WERI-Rb-1 (cell line): ENCODE results near the gene DAGLB.
"Not testable (repeated sequence)": the region's sequence is repeated elsewhere in the genome, so short reads cannot be mapped to it uniquely, and the experiment has no call there.

Experiments used
- DNase-seq: peaks from one replicate; pipeline ENCODE4 v3.0.0-alpha.2; 2020
- H3K27ac ChIP-seq: fragments of 250-450 bp; sonication (Bioruptor Pico); 2 replicates; pipeline ENCODE4 v1.5.1; 2020; ENCODE audit warnings: mild to moderate bottlenecking, moderate library complexity
- H3K27me3 ChIP-seq: fragments of 250-450 bp; sonication (Bioruptor Pico); 2 replicates; pipeline ENCODE4 v1.5.1; 2021; ENCODE audit warnings: mild to moderate bottlenecking, low read depth, moderate library complexity; ENCODE audit not compliant: insufficient read depth, severe bottlenecking
- H3K36me3 ChIP-seq: fragments of 250-450 bp; sonication (Bioruptor Pico); 2 replicates; pipeline ENCODE4 v1.5.1; 2020; ENCODE audit warnings: mild to moderate bottlenecking, moderate library complexity
- H3K4me3 ChIP-seq: 2 replicates; pipeline ENCODE4 v1.5.1; 2011; ENCODE audit warnings: low read depth, mild to moderate bottlenecking, control low read depth, low read length
- H3K9me3 ChIP-seq: fragments of 250-450 bp; sonication (Bioruptor Pico); 2 replicates; pipeline ENCODE4 v1.5.1; 2021; ENCODE audit warnings: mild to moderate bottlenecking, moderate library complexity; ENCODE audit not compliant: severe bottlenecking
- CTCF ChIP-seq: IDR thresholded peaks from 2 replicates; pipeline ENCODE4 v1.5.1; 2011; ENCODE audit warnings: low read depth, mild to moderate bottlenecking, control low read depth, inconsistent platforms, low read length

DAGLB gene

GRCh38 chr7:6460303-6460702 lies 12.5 kb upstream of the DAGLB start:
- peaks cover 41% of the 10 kb centered on the region for H3K36me3 ChIP-seq

GRCh38 chr7:6458676-6459075 lies 10.9 kb upstream of the DAGLB start:
- H3K27me3 ChIP-seq, H3K9me3 ChIP-seq, H3K27ac ChIP-seq, DNase-seq, H3K4me3 ChIP-seq: not testable (repeated sequence)
- peaks cover 34% of the 10 kb centered on the region for H3K36me3 ChIP-seq

More at GRCh38 chr7:6460303-6460702, 12.5 kb upstream of the DAGLB start:
- Histone ChIP-seq H3K27me3 (no peaks in the 10 kb centered on the region), H3K9me3 (no peaks in the 10 kb centered on the region), H3K27ac (no peak overlapping the region), H3K4me3 (no peak overlapping the region)
- no peak for TF ChIP-seq CTCF
- no peak for DNase-seq

- H3K27ac ChIP-seq = no peak overlapping the region
- no peak overlapping the region for H3K4me3 ChIP-seq
- H3K36me3 ChIP-seq = no peaks in the 10 kb centered on the region
- DNase-seq = no peak
- no peaks in the 10 kb centered on the region for H3K9me3 ChIP-seq
- no peak for TF ChIP-seq CTCF
- no peaks in the 10 kb centered on the region for H3K27me3 ChIP-seq
Measured at GRCh38 chr7:6453734-6454133, 6.0 kb upstream of the DAGLB start.

GRCh38 chr7:6451224-6451705 lies 3.5 kb upstream of the DAGLB start:
- TF ChIP-seq CTCF = no peak
- H3K36me3 ChIP-seq = peaks cover 4% of the 10 kb centered on the region; the same call in 1 of the 2 replicates
- no peaks in the 10 kb centered on the region for H3K9me3 ChIP-seq
- H3K27ac ChIP-seq = no peak overlapping the region
- no peaks in the 10 kb centered on the region for H3K27me3 ChIP-seq
- H3K4me3 ChIP-seq = no peak overlapping the region
- no peak for DNase-seq

- H3K27ac ChIP-seq, DNase-seq, H3K9me3 ChIP-seq, H3K27me3 ChIP-seq, H3K36me3 ChIP-seq, H3K4me3 ChIP-seq: not testable (repeated sequence)
Measured at GRCh38 chr7:6450591-6450990, 2.8 kb upstream of the DAGLB start.

- not testable (repeated sequence) for H3K4me3 ChIP-seq, H3K27ac ChIP-seq, H3K27me3 ChIP-seq, DNase-seq, H3K9me3 ChIP-seq
- H3K36me3 ChIP-seq = peaks cover 15% of the 10 kb centered on the region
Measured at GRCh38 chr7:6449884-6450283, 2.1 kb upstream of the DAGLB start.

- no peaks in the 10 kb centered on the region for H3K27me3 ChIP-seq
- no peaks in the 10 kb centered on the region for H3K9me3 ChIP-seq
- H3K4me3 ChIP-seq = no peak overlapping the region
- H3K27ac ChIP-seq = no peak overlapping the region
- DNase-seq = no peak
- TF ChIP-seq CTCF = no peak
- H3K36me3 ChIP-seq = peaks cover 24% of the 10 kb centered on the region
Measured at GRCh38 chr7:6448943-6449543, 1.3 kb upstream of the DAGLB start.
